ENCODE measurements around the gene HS2ST1. TPM values are rescaled to one million over a fixed set of nuclear protein-coding genes. Genes with fewer than 3 reads are reported as not detected.

Gene HS2ST1
- total and polyA plus RNA-seq, 4 donors = 5.4 to 11.8 (median 8.2) TPM

DNA sequence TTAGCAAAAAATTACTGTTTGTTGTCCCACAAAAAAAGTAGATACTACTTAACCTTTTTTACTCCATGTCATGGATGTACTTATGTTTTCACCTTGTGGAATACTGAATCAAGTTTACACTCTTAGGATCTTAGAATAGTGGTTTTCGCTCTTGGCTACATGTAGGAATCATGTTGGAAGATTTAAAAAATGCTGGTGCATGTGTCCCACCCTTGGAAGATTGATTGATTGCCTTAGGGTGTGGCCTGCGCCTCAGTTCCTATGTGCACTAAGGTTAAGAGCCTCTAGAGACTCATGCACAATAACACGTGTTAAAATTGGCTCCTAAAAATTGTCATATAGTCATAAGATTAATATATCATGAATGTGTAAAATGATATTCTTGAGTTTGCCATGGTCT is 25.0 kb downstream of the HS2ST1 start:
- H3K27me3 ChIP-seq (ENCODE audit: control insufficient read depth in 4 of 4, insufficient read depth in 4 of 4, low read length in 3 of 4) = no peaks in the 10 kb centered on the region
- H3K4me3 ChIP-seq (ENCODE audit: low read depth in 1 of 3, low read length in 3 of 3) = no peak overlapping the region
- H3K27ac ChIP-seq (ENCODE audit: low read depth in 1 of 2, low read length in 2 of 2) = no peak overlapping the region
- peaks cover 0 to 13% (median 6%) of the 10 kb centered on the region in 4 donors for H3K4me1 ChIP-seq (ENCODE audit: control insufficient read depth in 4 of 4, insufficient read depth in 4 of 4, low read length in 3 of 4)
- DNase-seq (ENCODE audit: low spot score) = no peak
- 94% methylated on average over 3 of the region's 3 CpGs for WGBS
- no peaks in the 10 kb centered on the region for H3K9me3 ChIP-seq (ENCODE audit: control insufficient read depth in 4 of 4, low read length in 3 of 4)
- TF ChIP-seq YY1 (IDR thresholded peaks at IDR 0.05) (no peak), JUND (IDR thresholded peaks at IDR 0.05) (no peak), SP1 (IDR thresholded peaks at IDR 0.05) (no peak), REST (IDR thresholded peaks at IDR 0.05) (no peak), HNF4A (conservative IDR thresholded peaks at IDR 0.05) (no peak), NR2F2 (IDR thresholded peaks at IDR 0.05) (no peak), FOXA1 (IDR thresholded peaks at IDR 0.05) (no peak), RAD21 (IDR thresholded peaks at IDR 0.05) (no peak), MAX (IDR thresholded peaks at IDR 0.05) (no peak), GABPA (IDR thresholded peaks at IDR 0.05 in 1 of 2, conservative IDR thresholded peaks at IDR 0.05 in 1 of 2) (no peak), ATF3 (IDR thresholded peaks at IDR 0.05) (no peak), RXRA (IDR thresholded peaks at IDR 0.05) (no peak), TAF1 (conservative IDR thresholded peaks at IDR 0.05) (no peak), HNF4G (IDR thresholded peaks at IDR 0.05) (no peak), CTCF (IDR thresholded peaks at IDR 0.05; ENCODE audit: low read depth, low read length, missing input control) (no peak), FOXA2 (IDR thresholded peaks at IDR 0.05) (no peak), EGR1 (IDR thresholded peaks at IDR 0.05; ENCODE audit: low read depth in 2 of 2) (no peak)
- TF ChIP-seq, protein P1, sequence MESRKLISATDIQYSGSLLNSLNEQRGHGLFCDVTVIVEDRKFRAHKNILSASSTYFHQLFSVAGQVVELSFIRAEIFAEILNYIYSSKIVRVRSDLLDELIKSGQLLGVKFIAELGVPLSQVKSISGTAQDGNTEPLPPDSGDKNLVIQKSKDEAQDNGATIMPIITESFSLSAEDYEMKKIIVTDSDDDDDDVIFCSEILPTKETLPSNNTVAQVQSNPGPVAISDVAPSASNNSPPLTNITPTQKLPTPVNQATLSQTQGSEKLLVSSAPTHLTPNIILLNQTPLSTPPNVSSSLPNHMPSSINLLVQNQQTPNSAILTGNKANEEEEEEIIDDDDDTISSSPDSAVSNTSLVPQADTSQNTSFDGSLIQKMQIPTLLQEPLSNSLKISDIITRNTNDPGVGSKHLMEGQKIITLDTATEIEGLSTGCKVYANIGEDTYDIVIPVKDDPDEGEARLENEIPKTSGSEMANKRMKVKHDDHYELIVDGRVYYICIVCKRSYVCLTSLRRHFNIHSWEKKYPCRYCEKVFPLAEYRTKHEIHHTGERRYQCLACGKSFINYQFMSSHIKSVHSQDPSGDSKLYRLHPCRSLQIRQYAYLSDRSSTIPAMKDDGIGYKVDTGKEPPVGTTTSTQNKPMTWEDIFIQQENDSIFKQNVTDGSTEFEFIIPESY (IDR thresholded peaks at IDR 0.05) = no peak
- no peaks in the 10 kb centered on the region for H3K36me3 ChIP-seq (ENCODE audit: control insufficient read depth in 4 of 4, insufficient read depth in 3 of 4, low read depth in 1 of 4, low read length in 3 of 4)
- H3K9ac ChIP-seq (ENCODE audit: low read depth in 1 of 2, low read length in 2 of 2) = no peak overlapping the region

Data from liver (tissue), 9 donors.